LNCAP (cell line): ENCODE measurements around the gene ANP32E.

Source experiments
- TF ChIP-seq, protein P1 (sequence below): fragments of 450-650 bp; IDR thresholded peaks from 2 replicates; pipeline ENCODE4 v1.5.1; 2017; ENCODE audit warnings: mild to moderate bottlenecking

ANP32E gene

GRCh38 chr1:150243003-150243402, 7.1 kb upstream of the ANP32E start:
- TF ChIP-seq, protein P1, sequence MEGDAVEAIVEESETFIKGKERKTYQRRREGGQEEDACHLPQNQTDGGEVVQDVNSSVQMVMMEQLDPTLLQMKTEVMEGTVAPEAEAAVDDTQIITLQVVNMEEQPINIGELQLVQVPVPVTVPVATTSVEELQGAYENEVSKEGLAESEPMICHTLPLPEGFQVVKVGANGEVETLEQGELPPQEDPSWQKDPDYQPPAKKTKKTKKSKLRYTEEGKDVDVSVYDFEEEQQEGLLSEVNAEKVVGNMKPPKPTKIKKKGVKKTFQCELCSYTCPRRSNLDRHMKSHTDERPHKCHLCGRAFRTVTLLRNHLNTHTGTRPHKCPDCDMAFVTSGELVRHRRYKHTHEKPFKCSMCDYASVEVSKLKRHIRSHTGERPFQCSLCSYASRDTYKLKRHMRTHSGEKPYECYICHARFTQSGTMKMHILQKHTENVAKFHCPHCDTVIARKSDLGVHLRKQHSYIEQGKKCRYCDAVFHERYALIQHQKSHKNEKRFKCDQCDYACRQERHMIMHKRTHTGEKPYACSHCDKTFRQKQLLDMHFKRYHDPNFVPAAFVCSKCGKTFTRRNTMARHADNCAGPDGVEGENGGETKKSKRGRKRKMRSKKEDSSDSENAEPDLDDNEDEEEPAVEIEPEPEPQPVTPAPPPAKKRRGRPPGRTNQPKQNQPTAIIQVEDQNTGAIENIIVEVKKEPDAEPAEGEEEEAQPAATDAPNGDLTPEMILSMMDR, result no peak

- TF ChIP-seq, protein P1, result no peak
Observed at GRCh38 chr1:150237746-150238145, 1.8 kb upstream of the ANP32E start.

DNA sequence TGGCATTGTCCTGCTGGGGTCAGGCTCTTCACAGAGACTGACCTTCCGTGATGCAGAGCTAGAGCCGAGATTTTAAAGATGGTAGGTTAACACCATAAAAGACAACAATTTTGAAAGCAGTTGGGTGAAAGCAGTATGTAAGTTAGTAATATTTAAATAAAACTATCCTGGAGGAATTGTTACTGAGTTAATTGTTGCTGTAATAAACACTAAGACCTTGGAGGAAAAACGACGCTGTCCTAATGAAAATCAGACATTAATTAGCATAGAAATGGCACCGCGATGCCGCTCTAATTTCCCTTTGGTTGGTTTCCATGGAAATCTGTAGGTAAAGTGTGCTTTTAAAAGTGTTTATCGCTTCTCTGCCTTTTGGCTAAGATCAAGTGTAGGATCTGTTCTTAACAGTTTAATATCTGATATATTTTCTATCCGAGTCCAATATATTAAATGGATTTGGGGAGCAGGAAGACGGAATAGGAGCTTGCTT, 745 bp upstream of the ANP32E start:
- TF ChIP-seq, protein P1, result no peak

GRCh38 chr1:150235294-150235851, 539 bp downstream of the ANP32E start:
- TF ChIP-seq, protein P1, result no peak

- TF ChIP-seq, protein P1, result no peak
Observed at GRCh38 chr1:150234566-150235293, 1.2 kb downstream of the ANP32E start.

- TF ChIP-seq, protein P1, result no peak
Observed at GRCh38 chr1:150234309-150234565, 1.7 kb downstream of the ANP32E start.

GRCh38 chr1:150233359-150234308, 2.3 kb downstream of the ANP32E start:
- TF ChIP-seq, protein P1, result no peak
